Measurements from ENCODE around the gene GNMT. TPM values are rescaled to one million over a fixed set of nuclear protein-coding genes. Genes with fewer than 3 reads are reported as not detected.

GNMT gene
- total and polyA plus RNA-seq, 9 of the 15 experiments (the other 6 are each of a cell fraction or from before 2014, with no cell fraction given), result 0.11 to 0.29 (median 0.15) TPM; not detected in 6

GRCh38 chr6:42929821-42930360 is 30.7 kb upstream of the GNMT start (continued):
- TF ChIP-seq, protein P1, sequence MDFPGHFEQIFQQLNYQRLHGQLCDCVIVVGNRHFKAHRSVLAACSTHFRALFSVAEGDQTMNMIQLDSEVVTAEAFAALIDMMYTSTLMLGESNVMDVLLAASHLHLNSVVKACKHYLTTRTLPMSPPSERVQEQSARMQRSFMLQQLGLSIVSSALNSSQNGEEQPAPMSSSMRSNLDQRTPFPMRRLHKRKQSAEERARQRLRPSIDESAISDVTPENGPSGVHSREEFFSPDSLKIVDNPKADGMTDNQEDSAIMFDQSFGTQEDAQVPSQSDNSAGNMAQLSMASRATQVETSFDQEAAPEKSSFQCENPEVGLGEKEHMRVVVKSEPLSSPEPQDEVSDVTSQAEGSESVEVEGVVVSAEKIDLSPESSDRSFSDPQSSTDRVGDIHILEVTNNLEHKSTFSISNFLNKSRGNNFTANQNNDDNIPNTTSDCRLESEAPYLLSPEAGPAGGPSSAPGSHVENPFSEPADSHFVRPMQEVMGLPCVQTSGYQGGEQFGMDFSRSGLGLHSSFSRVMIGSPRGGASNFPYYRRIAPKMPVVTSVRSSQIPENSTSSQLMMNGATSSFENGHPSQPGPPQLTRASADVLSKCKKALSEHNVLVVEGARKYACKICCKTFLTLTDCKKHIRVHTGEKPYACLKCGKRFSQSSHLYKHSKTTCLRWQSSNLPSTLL (IDR thresholded peaks at IDR 0.05), result 0 out of 2 replicates have a peak, but pooled peaks have one; percentile 47
- no peak for TF ChIP-seq ZBTB33 (CRISPR knock-in tag; IDR thresholded peaks at IDR 0.05)
- no peak for TF ChIP-seq MCM3 (IDR thresholded peaks at IDR 0.05)
- TF ChIP-seq ARID3A (IDR thresholded peaks at IDR 0.05; ENCODE audit: borderline replicate concordance, low read depth, low read length), result no peak
- 0 out of 2 replicates have a peak, but pooled peaks have one; percentile 84 for TF ChIP-seq DNMT1 (IDR thresholded peaks at IDR 0.05)
- no peak for TF ChIP-seq RAD51 (IDR thresholded peaks at IDR 0.05; ENCODE audit: borderline replicate concordance, low read depth)
- peak; percentile 30 for TF ChIP-seq PHF8 (IDR thresholded peaks at IDR 0.05; ENCODE audit: borderline replicate concordance, low read length)
- 0 out of 4 replicates have a peak, but pooled peaks of 1 of the 2 experiments have one; percentile 8 for TF ChIP-seq MLX (CRISPR knock-in tag; conservative IDR thresholded peaks at IDR 0.05)
- peak; percentile 35; the same call in 1 of the 2 replicates for TF ChIP-seq ZNF232 (CRISPR knock-in tag; IDR thresholded peaks at IDR 0.05)
- no peak for TF ChIP-seq TAF1 (IDR thresholded peaks at IDR 0.05; ENCODE audit: control insufficient read depth, extremely low read depth, insufficient read depth, low read length, severe bottlenecking)
- no peak for TF ChIP-seq ATF1 (CRISPR knock-in tag; IDR thresholded peaks at IDR 0.05)
- no peak for TF ChIP-seq ATF1 (tag; IDR thresholded peaks at IDR 0.05)
- peak in 1 of 2 experiments; percentile 5; a peak in 2 of 4 replicates for TF ChIP-seq SIN3A (IDR thresholded peaks at IDR 0.05; ENCODE audit: borderline replicate concordance in 2 of 2, control insufficient read depth in 1 of 2, low read depth in 2 of 2, low read length in 2 of 2)
- TF ChIP-seq DPF2 (IDR thresholded peaks at IDR 0.05), result peak; percentile 77
- TF ChIP-seq CBX3 (IDR thresholded peaks at IDR 0.05; ENCODE audit: borderline replicate concordance in 1 of 2, low read length in 2 of 2), result no peak
- TF ChIP-seq, protein P2, sequence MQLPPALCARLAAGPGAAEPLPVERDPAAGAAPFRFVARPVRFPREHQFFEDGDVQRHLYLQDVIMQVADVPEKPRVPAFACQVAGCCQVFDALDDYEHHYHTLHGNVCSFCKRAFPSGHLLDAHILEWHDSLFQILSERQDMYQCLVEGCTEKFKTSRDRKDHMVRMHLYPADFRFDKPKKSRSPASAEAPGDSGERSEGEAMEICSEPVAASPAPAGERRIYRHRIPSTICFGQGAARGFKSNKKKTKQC (CRISPR knock-in tag; IDR thresholded peaks at IDR 0.05), result no peak
- TF ChIP-seq JUN (IDR thresholded peaks at IDR 0.05; ENCODE audit: borderline replicate concordance, low read depth, low read length), result peak; percentile 81
- no peak for TF ChIP-seq JUN (CRISPR knock-in tag; IDR thresholded peaks at IDR 0.05; ENCODE audit: borderline replicate concordance)
- no peak for TF ChIP-seq E2F4 (CRISPR knock-in tag; IDR thresholded peaks at IDR 0.05; ENCODE audit: low read depth)
- TF ChIP-seq ZNF384 (IDR thresholded peaks at IDR 0.05; ENCODE audit: low read depth, low read length), result peak; percentile 75

Measured in K562 (cell line).